Calu3 (cell line): ENCODE measurements around the gene RNF217. TPM values are rescaled to one million over a fixed set of nuclear protein-coding genes. Genes with fewer than 3 reads are reported as not detected.

Source experiments
- BruUV-seq: library from RNA; stranded (reverse); fragments of 400-500 nt; replicated peaks from 2 replicates; lab custom pipeline; 2021; lab: Mats Ljungman, UMichigan
- CTCF ChIA-PET: fragments of 300-600 bp; sonication (Branson Sonifier 250); formaldehyde crosslinking; loops from one replicate; lab custom pipeline; 2022; ENCODE audit warnings: antibody characterized with exemption; lab: Charles Lee
- DNase-seq: peaks from one replicate; pipeline ENCODE4 v3.0.0; 2022
- H3K27ac Mint-ChIP-seq: one replicate; pipeline ENCODE4 v1.8.0; 2022; ENCODE audit warnings: mixed read lengths; ENCODE audit not compliant: unreplicated experiment
- H3K27me3 Mint-ChIP-seq: one replicate; pipeline ENCODE4 v1.8.0; 2022; ENCODE audit warnings: mixed read lengths; ENCODE audit not compliant: unreplicated experiment
- H3K36me3 Mint-ChIP-seq: one replicate; pipeline ENCODE4 v1.8.0; 2022; ENCODE audit warnings: mild to moderate bottlenecking, moderate library complexity, mixed read lengths; ENCODE audit not compliant: insufficient read depth, unreplicated experiment
- H3K4me1 Mint-ChIP-seq: one replicate; pipeline ENCODE4 v1.8.0; 2022; ENCODE audit warnings: mild to moderate bottlenecking, low read depth, mixed read lengths; ENCODE audit not compliant: unreplicated experiment
- H3K4me3 Mint-ChIP-seq: one replicate; pipeline ENCODE4 v1.8.0; 2022; ENCODE audit warnings: mild to moderate bottlenecking, low read depth, moderate library complexity, mixed read lengths; ENCODE audit not compliant: unreplicated experiment
- H3K9me3 Mint-ChIP-seq: one replicate; pipeline ENCODE4 v1.8.0; 2022; ENCODE audit warnings: low read depth, mixed read lengths; ENCODE audit not compliant: unreplicated experiment
- CTCF ChIP-seq: fragments of 200-600 bp; IDR thresholded peaks from one replicate; pipeline ENCODE4 v1.8.0; 2022; ENCODE audit warnings: antibody characterized with exemption; ENCODE audit not compliant: unreplicated experiment
- intact Hi-C: fragments of 100-400 bp; cut with micrococcal nuclease; formaldehyde crosslinking; loops from one replicate; pipeline ENCODE4 v1.10.0; 2022; ENCODE audit not compliant: unreplicated experiment
- total RNA-seq: library from RNA; stranded (reverse); gene quantifications from 2 replicates; pipeline ENCODE4 v1.2.3, GENCODE V29; 2022

The RNF217 gene
- total RNA-seq, 1 experiment from 2014 or later: 15.4 TPM

GRCh38 chr6:124973780-124974179 lies 11.5 kb downstream of the RNF217 start:
- intact Hi-C loops: no loop called here
- no peak for TF ChIP-seq CTCF
- Mint-ChIP-seq H3K4me3 (no peak overlapping the region), H3K36me3 (no peaks in the 10 kb centered on the region), H3K9me3 (no peaks in the 10 kb centered on the region), H3K27ac (no peak overlapping the region), H3K4me1 (peaks cover 2% of the 10 kb centered on the region), H3K27me3 (no peaks in the 10 kb centered on the region)
- CTCF ChIA-PET: interaction anchor here (0.6 to 0.7 kb wide), 2 partner anchors 12 to 202 kb away, joined by 3 read pairs; no protein-coding TSS in a partner anchor
- no TSS peak for BruUV-seq
- DNase-seq: no peak

- H3K27me3 Mint-ChIP-seq: no peaks in the 10 kb centered on the region
- no peak for TF ChIP-seq CTCF
- peaks cover 5% of the 10 kb centered on the region for H3K9me3 Mint-ChIP-seq
- peaks cover 13% of the 10 kb centered on the region for H3K4me1 Mint-ChIP-seq
- intact Hi-C loops: loop anchor here (1.0 kb wide), 1 partner anchor 8 kb away; no protein-coding TSS in a partner anchor
- no TSS peak for BruUV-seq
- no peak overlapping the region for H3K4me3 Mint-ChIP-seq
- H3K27ac Mint-ChIP-seq: no peak overlapping the region
- no peak for DNase-seq
- CTCF ChIA-PET: interaction anchor here (0.8 to 0.9 kb wide), 2 partner anchors 131 to 139 kb away, joined by 3 to 4 read pairs; no protein-coding TSS in a partner anchor
- no peaks in the 10 kb centered on the region for H3K36me3 Mint-ChIP-seq
Measured at GRCh38 chr6:124974771-124975377, 12.6 kb downstream of the RNF217 start.

GRCh38 chr6:124977067-124977908 lies 15.1 kb downstream of the RNF217 start:
- peaks cover 5% of the 10 kb centered on the region for H3K36me3 Mint-ChIP-seq
- H3K27me3 Mint-ChIP-seq: no peaks in the 10 kb centered on the region
- TF ChIP-seq CTCF: no peak
- BruUV-seq: no TSS peak
- no peak overlapping the region for H3K27ac Mint-ChIP-seq
- peaks cover 8% of the 10 kb centered on the region for H3K9me3 Mint-ChIP-seq
- CTCF ChIA-PET: no interaction called here
- H3K4me1 Mint-ChIP-seq: peaks cover 27% of the 10 kb centered on the region
- DNase-seq: no peak
- intact Hi-C loops: no loop called here
- no peak overlapping the region for H3K4me3 Mint-ChIP-seq

GRCh38 chr6:124978451-124979293 lies 16.4 kb downstream of the RNF217 start:
- DNase-seq: no peak
- Mint-ChIP-seq H3K36me3 (peaks cover 5% of the 10 kb centered on the region), H3K27ac (no peak overlapping the region), H3K4me3 (no peak overlapping the region), H3K4me1 (peaks cover 27% of the 10 kb centered on the region), H3K27me3 (no peaks in the 10 kb centered on the region), H3K9me3 (peaks cover 8% of the 10 kb centered on the region)
- CTCF ChIA-PET: interaction anchor here (0.6 kb wide), 1 partner anchor 120 kb away, joined by 4 read pairs; no protein-coding TSS in a partner anchor
- TF ChIP-seq CTCF: no peak
- no TSS peak for BruUV-seq
- intact Hi-C loops: no loop called here
